ENCODE data around the gene RBMS3.
"Not testable (repeated sequence)": the region's sequence is repeated elsewhere in the genome, so short reads cannot be mapped to it uniquely, and the experiment has no call there.

The RBMS3 gene

DNA sequence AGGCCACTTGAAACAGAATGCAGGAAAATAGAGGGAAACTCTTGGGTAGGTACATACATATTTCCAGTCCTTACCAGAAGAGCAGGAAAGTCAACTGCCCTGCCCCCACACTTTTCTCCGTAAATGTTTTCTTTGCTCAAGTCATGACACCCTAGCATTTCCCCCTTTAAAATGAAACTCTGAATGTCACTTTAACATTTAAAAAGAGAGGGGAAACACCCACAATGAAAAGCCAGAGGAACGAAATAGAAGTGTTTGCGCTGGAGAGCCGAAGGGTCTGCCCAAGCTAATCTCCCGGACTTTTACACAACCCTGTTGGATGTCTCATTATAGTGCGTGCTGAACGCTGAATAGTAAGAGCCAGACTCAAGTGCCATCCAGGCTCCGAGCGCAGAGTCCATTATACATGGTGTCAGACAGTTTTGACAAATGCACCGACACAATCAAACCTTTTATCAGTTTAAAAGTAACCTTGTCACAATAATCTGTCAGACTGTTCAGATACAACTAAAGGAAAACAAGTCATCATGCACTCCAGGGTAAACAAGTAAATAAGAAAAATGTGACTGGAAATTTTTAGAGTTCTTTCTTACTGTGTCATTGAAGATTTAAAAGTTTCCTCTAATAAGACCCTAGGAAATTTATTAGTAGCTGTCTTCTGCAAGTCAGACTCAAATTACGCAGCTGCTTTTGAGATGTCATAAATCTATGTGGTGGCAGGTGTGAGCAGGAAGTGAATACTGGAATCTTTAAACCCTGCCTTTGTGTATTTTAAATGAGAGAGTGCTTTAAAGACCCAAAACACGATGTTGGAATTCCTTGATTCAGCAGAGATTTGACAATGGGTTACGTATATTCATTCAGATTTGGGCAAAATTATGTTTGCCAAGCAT, 159.8 kb downstream of the RBMS3 start:
- DNase-seq, result no peak

DNA sequence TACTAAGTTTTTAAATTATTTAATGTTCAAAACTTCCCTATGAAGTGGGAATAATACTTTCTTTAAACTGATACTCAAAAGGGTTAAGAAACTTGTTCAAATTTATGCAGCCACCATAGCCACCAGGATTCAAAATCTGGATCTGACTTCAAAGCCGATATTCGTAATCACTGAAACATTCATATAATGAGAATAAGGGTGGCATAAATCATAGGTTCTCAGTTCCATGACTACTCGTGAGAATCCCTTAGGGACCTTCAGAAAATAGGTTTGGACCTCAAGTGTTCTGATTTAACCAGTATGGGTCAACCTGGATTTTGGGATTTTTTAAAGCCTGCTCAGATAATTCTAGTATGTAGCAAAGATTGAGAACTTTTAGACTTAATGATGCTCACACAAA, 160.6 kb downstream of the RBMS3 start:
- DNase-seq, result no peak

DNA sequence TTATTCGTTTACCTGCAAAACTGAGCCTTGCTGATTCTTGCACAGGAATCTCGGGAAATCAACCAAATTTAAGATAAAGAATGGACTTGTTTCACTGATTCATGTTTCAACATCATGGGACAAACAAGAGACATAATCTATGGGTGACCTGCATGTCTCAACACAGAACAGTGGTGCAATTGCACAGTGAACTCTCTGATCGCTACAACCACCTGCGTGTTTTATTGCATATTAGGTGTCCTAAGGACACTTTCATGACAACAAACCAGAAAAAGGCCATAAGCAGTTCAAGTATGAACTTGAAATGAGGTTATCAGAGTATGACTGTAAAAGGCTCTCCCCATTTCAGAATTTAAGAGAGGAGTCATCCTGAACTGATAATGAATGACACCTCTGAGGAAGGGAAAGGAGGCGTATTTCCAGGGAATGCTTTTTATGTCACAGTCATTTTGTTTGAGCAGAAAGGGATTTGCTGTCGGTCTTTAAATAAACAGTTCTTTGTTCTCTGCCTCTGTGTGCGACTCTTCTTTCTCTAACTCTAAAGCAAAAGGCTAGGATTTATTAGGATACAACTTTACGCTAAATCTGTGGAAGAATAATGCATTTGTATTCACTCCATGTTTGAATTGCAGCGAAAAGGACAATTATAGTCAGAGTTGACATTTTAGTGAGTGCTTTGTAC, 167.2 kb downstream of the RBMS3 start:
- DNase-seq, result no peak

DNA sequence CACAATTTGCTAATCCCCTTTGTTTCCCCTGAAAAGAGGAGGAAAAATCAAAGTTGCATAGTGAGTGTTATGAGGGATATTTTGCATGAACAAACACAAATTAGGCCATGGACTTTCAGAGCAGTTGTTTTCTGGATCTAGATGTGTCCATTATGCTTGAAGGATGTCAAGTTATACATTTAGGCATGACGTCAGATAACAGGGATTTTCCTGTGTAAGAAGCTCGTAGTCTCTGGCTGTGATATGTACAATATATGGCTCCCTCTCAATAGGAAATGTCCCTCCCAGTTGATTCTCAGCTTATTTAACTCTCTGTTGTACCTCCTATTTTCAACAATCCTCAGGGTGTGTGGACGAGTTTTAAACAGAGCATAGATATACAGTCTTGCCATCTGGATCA, 171.0 kb downstream of the RBMS3 start:
- DNase-seq, result no peak

DNA sequence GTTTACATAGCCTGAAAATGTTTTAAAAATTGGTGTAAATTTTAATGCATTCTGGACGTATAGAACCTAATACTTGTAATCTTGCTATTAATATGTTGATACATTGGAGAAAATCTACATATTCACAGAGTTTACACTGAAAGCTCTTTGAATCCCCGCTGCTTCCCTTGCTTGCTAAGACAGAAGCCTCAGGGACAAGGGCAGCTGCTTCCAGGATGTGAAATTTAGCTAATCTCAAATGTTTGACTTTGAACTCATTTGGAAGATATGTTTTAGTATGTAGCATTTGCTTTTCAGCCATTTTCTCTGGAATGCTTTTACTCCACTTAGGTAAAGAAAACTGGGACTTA, 172.0 kb downstream of the RBMS3 start:
- DNase-seq, result no peak

DNA sequence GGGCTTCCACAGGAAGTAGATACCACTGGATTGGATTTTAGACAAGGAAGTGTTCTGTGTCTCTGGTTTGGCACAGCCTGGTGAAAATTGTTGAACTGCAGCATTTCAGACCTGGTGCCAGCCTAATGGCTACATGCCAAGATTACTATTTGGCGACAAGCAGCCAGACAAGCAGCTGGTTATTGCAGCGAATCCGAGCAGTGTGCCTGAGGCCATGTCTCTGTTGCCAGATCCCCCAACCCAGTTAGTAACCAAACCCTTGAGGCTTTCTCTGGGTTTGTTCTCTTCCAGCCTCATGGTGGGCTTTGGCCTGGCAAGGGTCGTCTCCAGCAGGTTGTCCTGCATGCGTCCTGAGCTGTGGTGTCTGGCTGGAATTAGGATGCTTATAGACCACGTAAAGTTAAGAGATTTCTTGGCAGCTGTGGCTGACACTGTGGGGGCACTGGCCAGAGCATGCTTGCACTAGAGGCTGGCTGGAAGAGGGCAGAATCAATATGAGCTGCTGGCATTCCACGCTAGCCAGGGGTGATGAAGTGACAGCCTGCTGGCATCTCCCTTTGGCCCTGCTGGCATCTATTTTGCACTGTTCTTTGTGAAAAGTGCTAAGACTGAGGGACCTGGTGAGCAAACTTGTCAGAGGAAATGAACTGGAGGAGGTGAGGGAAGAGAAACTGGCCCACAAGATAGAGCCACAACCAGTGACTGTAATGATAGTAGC, 172.6 kb downstream of the RBMS3 start:
- no peak for DNase-seq

DNA sequence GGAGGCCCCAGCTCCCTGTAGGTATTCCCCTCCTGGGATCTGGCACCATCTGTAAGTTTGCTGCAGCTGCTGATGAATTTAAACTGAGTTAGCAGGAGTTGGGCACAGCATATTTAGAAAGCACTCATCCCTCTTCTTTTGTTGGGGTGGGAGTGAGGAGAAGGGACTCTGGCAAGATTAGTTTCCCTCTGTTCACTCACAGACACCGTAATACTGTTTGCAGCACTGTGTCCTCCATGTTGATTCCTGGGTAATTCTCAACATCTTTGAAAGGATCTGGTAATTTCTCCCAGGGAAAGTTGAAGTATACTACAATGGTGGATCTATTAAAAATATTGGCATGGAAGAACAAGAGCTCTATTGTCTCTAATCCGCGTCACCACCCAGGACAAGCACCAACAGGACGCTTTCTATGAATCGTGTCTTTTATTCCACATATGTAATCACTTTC, 173.3 kb downstream of the RBMS3 start:
- no peak for DNase-seq

DNA sequence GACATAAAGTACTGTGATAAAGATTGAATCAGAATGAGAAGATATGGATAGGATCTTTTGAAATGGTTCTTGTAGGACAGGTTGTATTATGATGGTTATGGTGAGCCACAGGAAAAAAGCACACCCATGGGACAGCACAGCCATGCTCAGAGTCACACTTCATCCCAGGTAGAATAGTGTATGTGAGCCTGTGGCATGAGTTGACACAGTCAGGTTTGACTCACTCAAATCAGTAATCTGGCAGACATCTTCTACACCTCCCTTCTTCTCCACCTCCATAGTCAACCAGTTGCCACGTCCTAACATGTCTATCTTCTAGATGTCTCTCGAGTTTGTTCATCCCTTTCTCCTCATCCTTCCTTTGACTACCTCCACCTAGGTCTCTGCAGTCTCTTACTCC, 176.0 kb downstream of the RBMS3 start:
- DNase-seq, result no peak

DNA sequence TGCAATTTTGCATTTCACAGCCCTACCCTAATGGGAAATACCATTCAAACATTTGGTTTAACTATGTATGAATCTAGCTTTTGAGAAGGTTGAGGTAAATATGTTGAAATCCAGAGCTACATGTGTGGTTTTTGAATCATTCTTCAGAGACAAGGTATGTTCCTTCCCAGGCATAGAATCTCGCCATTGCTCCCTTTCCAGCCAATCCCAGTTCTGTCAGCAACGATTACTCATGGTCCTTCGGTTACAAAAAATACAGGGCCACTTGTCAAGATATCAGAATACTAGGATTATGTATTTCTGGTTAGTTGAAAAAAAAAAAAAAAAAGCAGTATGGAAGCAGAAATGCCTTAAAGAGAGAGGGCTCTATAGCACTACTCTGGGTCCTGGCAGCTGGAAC, 182.4 kb downstream of the RBMS3 start:
- no peak for DNase-seq

DNA sequence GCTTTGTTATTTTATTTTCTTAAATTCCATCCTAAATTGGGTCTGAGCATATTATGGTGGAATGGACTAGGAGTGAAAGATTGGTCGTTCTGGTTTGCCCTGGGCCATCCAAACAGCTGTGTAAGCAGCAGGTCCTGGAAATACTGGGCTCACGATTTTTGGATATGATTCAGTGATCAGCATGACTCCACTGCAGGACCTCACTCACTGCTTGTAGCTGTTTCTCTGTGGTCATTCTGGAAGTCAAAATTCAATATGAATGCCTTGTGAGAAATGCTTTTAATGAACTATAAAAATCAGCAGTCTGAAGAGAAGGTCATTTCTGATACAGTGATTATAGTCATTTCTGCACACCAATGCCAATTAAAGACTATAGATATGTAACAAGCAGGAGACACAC, 185.0 kb downstream of the RBMS3 start:
- DNase-seq, result no peak

DNA sequence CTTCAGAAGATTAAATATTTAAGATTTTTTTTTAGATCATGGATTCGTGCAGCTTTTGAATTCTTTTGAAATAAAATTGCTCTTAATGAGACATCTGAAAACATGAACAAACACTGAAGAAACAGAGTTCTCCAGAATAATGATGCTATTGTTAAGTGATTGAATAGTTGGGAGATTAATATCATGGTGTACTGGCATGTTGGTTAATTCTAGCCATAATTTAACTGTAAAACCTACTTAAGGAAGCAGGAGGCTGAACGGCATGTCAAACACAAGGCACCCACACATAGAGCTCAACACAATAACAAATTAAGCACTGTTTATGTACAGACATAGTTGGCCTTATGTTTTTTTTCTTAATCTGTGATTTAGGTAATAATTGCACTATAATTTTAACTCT, 185.6 kb downstream of the RBMS3 start:
- no peak for DNase-seq

DNA sequence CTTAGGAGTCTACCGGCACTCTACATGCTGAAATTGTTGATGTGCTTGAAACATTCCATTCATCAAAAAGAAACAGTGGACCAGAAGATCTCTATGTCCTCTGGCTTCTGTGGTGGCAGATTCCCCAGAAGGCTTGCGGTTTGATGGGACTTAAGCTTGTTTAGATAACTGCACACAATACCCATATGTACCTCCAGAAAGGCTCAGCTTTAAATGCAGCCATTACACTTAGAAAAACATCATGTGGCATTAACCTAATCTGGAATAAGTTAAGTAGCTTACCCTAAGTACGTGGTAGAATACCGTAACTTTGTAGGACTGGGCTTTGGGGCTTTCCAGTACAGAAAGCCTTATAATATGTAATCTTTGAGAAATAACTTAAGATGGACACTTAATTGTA, 187.3 kb downstream of the RBMS3 start:
- no peak for DNase-seq

DNA sequence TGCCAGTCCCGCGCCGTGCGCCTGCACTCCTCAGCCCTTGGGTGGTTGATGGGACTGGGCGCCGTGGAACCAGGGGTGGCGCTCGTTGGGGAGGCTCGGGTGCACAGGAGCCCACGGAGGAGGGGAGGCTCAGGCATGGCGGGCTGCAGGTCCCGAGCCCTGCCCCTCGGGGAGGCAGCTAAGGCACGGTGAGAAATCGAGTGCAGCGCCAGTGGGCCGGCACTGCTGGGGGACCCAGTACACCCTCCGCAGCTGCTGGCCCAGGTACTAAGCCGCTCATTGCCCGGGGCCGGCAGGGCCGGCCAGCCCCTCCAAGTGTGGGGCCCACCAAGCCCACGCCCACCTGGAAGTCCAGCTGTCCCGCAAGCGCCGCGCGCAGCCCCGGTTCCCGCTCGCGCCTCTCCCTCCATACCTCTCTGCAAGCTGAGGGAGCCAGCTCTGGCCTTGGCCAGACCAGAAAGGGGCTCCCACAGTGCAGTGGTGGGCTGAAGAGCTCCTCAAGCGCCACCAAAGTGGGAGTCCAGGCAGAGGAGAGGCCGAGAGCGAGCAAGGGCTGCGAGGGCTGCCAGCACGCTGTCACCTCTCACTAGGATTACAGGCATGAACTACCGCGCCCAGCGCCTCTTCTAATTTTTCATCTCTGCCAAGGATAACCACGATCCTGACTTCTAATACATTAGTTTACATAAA, 192.8 kb downstream of the RBMS3 start:
- DNase-seq, result not testable (repeated sequence)

DNA sequence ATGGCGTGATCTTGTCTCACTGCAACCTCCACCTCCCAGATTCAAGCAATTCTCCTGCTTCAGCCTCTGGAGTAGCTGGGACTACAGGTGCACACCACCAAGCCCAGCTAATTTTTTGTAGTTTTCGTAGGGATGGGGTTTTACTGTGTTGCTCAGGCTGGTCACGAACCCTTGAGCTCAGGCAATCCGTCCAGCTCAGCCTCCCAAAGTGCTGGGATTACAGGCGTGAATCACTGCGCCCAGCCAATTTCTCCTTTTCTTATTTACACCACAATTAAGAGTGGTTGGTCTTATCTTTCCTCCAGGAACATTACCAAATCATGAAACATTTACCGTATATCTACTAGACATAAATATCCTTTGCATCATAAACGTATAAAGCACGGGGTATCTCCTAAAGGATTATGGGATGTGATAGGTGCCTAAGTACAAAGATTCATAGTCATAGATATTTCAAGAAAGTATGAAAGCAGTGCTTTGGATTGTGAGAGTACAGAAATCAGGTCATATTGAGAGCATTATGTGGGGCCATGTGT, 194.5 kb downstream of the RBMS3 start:
- DNase-seq, result no peak

DNA sequence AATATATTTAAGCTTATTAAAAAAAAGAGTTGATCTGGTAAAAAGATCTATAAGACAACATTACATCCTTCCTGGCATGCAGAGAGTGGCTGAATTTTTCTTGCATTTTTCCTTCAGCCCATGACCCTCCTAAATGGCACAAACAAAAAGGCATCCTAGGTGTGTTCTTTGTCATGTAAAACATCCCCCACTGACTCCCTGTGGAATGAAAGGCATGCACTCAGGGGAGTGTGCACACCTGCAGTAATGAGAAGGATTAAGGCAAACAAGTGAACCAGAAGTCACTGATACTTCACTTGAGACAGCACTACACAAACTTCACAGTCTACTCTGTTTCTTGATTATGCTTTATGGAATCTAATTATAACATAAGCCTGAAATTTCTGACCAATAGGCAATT, 195.0 kb downstream of the RBMS3 start:
- DNase-seq, result no peak

DNA sequence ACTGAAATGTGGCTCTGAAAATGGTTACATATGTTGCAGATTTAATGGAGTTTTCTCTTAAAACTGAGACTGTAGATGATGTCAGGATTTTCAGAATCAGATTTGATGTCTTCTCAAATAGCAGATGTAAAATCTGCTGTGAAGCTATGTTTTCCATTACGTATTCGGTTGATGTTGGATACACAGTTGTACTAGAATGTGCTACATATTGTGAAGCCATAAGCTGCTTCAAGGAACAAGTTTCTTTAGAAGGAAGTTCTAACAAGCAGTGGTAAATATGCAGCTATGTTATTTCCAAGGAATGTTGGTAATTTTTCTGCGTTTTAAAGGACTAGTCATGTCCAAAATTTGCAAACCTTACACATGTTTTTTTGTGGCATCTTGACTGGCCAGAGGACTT, 197.7 kb downstream of the RBMS3 start:
- no peak for DNase-seq

DNA sequence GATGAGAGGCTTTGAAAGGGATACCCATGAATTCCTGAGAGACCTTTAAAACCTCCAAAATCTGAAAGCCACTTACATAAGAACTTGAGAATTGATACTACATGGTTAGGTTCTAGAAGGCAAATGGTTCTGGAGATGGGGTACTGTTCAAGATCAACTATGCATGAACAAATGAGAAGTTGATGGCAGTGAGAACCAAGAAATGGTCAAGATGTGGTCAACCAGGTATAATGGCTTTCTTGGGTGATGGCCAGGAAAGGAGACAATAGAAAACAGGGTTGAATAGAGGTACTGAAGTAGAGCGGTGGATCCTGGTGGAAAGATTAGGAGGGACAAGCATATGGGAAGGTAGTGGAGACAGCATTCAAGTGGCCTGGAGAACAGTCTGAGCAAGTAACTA, 200.4 kb downstream of the RBMS3 start:
- no peak for DNase-seq

DNA sequence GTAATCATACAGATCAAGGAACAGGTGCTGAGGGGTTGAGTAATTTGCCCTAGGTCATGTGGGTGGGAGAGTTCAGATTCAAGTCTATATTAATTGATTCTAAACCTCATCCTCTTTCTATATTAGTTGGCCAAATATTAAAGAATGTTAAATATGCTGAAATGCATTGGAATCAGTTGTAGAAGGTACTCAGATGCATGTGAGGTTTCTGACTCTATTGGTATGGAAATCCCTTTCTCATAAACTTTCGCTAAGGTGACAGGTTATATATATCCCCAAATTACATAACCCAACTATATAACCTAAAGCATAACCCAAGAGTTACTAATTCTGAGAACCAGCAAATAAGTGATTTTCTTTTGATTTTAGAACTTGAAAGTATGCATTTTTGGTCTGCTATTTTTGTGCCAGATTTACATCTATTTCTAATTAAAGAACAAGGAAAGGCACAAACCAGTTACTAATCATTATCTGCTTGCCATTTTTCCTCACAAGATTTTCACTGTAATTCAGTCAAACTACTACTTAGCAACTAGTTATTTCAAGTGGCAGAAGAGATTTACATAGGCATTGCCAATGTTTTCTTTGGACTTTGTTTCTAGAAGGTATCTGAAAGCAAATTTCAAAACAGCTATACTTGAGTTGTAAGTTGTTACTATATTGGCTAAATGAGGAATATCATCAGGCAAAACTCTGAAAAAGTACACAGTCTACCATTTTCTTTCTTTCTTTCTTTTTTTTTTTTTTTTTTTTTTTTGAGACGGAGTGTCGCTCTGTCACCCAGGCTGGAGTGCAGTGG, 201.3 kb downstream of the RBMS3 start:
- DNase-seq, result no peak

DNA sequence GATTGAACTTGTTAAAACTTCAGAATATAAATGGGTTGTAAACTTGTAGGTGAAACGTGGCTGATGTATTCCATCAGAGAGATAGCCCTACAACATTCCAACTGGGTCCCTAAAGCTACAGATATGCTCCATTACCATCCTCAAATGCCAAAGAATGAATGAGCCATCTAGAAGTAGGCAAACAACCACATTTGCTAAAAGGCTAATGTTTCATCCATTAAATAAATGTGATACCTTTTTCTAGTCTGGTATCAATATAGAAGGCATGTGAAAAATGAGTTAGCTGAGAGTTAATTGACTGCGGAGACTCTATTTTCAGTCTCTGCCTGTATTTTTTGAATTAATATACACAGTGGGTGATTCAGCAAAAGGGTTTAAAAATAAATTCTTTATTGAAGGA, 203.8 kb downstream of the RBMS3 start:
- no peak for DNase-seq

DNA sequence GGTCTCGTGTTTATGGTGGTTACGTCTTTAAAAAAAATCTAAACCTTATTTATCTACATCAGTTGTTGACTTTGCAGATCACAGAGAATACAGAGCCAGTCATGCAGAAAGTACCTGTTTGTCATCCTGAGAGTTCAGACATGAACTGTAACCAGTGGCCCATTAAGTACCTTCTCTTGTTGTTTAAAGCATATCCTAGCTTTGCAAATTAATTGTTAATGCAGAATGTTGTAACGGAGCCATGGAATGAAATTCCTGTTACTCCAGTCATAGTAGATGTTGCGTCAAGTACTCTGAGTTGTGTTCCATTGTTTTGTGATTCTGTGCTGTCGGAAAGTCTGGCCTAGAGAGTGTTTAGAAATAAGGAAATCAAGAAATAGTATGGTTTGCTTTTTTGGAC, 205.2 kb downstream of the RBMS3 start:
- DNase-seq, result no peak

DNA sequence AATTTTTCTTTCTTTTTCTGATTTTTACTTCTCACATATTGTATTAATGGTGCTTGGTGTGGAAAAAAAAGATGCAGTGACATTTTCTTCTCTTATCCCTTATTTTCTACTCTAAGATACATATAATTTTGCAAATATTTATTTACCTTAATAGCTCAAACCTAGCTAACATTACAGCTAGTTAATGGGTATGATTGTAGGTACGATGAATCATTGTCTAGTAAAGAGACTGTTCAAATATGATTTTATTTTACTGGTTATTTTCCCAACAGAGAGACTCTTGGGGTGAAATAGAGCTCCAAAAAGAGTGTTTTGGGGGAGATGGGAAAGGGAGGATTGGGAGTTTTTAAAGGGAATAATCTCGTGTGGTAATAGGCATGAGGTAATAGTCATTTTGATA, 206.0 kb downstream of the RBMS3 start:
- DNase-seq, result no peak

DNA sequence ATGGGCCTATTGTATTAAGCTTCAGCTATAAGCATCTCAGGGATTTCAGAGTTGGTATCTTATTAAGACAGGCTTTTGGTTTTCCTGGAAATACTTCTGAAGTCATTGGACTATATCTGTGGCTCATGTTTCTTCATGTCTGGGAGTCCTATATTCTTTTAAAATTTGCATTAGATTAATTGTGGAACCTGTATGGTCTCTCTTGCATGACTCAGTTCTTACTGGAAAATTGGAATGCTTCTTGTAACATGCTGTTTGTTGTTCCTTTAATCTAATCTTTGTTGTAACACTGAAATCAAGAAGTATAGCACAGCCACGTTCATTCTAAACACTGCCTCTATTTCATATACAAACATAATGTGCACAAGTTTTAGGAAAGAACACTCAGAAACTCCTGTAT, 208.1 kb downstream of the RBMS3 start:
- no peak for DNase-seq
